Measurements from ENCODE around the gene CDHR2. TPM values are rescaled to one million over a fixed set of nuclear protein-coding genes. Genes with fewer than 3 reads are reported as not detected.

CDHR2 gene
- total RNA-seq, 3 donors from 2014 or later (not counting 1 experiment from before 2014, with no cell fraction given), result 0.75 to 2.2 (median 1.8) TPM

GRCh38 chr5:176503496-176503895 is 45.6 kb upstream of the CDHR2 start:
- Mint-ChIP-seq H3K27ac (no peak overlapping the region), H3K9me3 (no peaks in the 10 kb centered on the region), H3K4me3 (no peak overlapping the region), H3K36me3 (peaks cover 26% of the 10 kb centered on the region), H3K4me1 (peaks cover 0 to 9% of the 10 kb centered on the region in 2 donors), H3K27me3 (ENCODE audit: low read depth in 2 of 2) (no peaks in the 10 kb centered on the region)
- WGBS (ENCODE audit: insufficient coverage), result 98% methylated on average over 5 of the region's 5 CpGs
- TF ChIP-seq CTCF (IDR thresholded peaks at IDR 0.05), result no peak
- intact Hi-C loops (cut with micrococcal nuclease), result no loop called here
- H3K9me3 ChIP-seq (ENCODE audit: control insufficient read depth, insufficient read depth, low read length), result no peaks in the 10 kb centered on the region
- no peak for ATAC-seq
- no peak overlapping the region for H3K27ac ChIP-seq (ENCODE audit: low read length)
- no peaks in the 10 kb centered on the region for H3K4me1 ChIP-seq (ENCODE audit: control insufficient read depth, insufficient read depth, low read length)
- no peak overlapping the region for H3K4me3 ChIP-seq (ENCODE audit: low read length)
- H3K36me3 ChIP-seq (ENCODE audit: control insufficient read depth, insufficient read depth, low read length), result peaks cover 60% of the 10 kb centered on the region
- no peak for DNase-seq
- H3K27me3 ChIP-seq (ENCODE audit: control insufficient read depth, insufficient read depth, low read length), result no peaks in the 10 kb centered on the region

- Mint-ChIP-seq H3K9me3 (no peaks in the 10 kb centered on the region), H3K4me1 (peaks cover 3 to 4% of the 10 kb centered on the region in 2 donors), H3K27me3 (ENCODE audit: low read depth in 2 of 2) (no peaks in the 10 kb centered on the region), H3K4me3 (no peak overlapping the region), H3K27ac (peak overlapping the region in 1 of 2 donors; percentile 44), H3K36me3 (peaks cover 17% of the 10 kb centered on the region)
- H3K9me3 ChIP-seq (ENCODE audit: control insufficient read depth, insufficient read depth, low read length), result no peaks in the 10 kb centered on the region
- H3K36me3 ChIP-seq (ENCODE audit: control insufficient read depth, insufficient read depth, low read length), result peaks cover 32% of the 10 kb centered on the region
- intact Hi-C loops (cut with micrococcal nuclease), result no loop called here
- DNase-seq, result no peak
- H3K27ac ChIP-seq (ENCODE audit: low read length), result no peak overlapping the region
- 97% methylated on average over 2 of the region's 2 CpGs for WGBS (ENCODE audit: insufficient coverage)
- no peak for ATAC-seq
- no peak overlapping the region for H3K4me3 ChIP-seq (ENCODE audit: low read length)
- TF ChIP-seq CTCF (IDR thresholded peaks at IDR 0.05), result no peak
- no peaks in the 10 kb centered on the region for H3K4me1 ChIP-seq (ENCODE audit: control insufficient read depth, insufficient read depth, low read length)
- H3K27me3 ChIP-seq (ENCODE audit: control insufficient read depth, insufficient read depth, low read length), result no peaks in the 10 kb centered on the region
These were observed 41.2 kb upstream of the CDHR2 start for GRCh38 chr5:176507911-176508310.

GRCh38 chr5:176508603-176509002 is 40.5 kb upstream of the CDHR2 start:
- H3K4me1 Mint-ChIP-seq, result peaks cover 3 to 6% of the 10 kb centered on the region in 2 donors

More at GRCh38 chr5:176508603-176509002, 40.5 kb upstream of the CDHR2 start:
- no peaks in the 10 kb centered on the region for H3K4me1 ChIP-seq (ENCODE audit: control insufficient read depth, insufficient read depth, low read length)
- no peak for DNase-seq
- Mint-ChIP-seq H3K27me3 (ENCODE audit: low read depth in 2 of 2) (no peaks in the 10 kb centered on the region), H3K4me3 (no peak overlapping the region), H3K27ac (no peak overlapping the region), H3K36me3 (peaks cover 17% of the 10 kb centered on the region), H3K9me3 (no peaks in the 10 kb centered on the region)
- peaks cover 32% of the 10 kb centered on the region for H3K36me3 ChIP-seq (ENCODE audit: control insufficient read depth, insufficient read depth, low read length)
- ATAC-seq, result no peak
- no peak overlapping the region for H3K27ac ChIP-seq (ENCODE audit: low read length)
- intact Hi-C loops (cut with micrococcal nuclease), result no loop called here
- H3K4me3 ChIP-seq (ENCODE audit: low read length), result no peak overlapping the region
- no peaks in the 10 kb centered on the region for H3K9me3 ChIP-seq (ENCODE audit: control insufficient read depth, insufficient read depth, low read length)
- TF ChIP-seq CTCF (IDR thresholded peaks at IDR 0.05), result no peak
- H3K27me3 ChIP-seq (ENCODE audit: control insufficient read depth, insufficient read depth, low read length), result no peaks in the 10 kb centered on the region
- WGBS (ENCODE audit: insufficient coverage), result 100% methylated on average over 3 of the region's 4 CpGs
